ENCODE measurements around the gene TEX28.
A peak's percentile ranks its signal among the peaks of the same experiment; 100 is the strongest.
"Not testable (repeated sequence)": the region's sequence is repeated elsewhere in the genome, so short reads cannot be mapped to it uniquely, and the experiment has no call there.

Gene TEX28, protein sequence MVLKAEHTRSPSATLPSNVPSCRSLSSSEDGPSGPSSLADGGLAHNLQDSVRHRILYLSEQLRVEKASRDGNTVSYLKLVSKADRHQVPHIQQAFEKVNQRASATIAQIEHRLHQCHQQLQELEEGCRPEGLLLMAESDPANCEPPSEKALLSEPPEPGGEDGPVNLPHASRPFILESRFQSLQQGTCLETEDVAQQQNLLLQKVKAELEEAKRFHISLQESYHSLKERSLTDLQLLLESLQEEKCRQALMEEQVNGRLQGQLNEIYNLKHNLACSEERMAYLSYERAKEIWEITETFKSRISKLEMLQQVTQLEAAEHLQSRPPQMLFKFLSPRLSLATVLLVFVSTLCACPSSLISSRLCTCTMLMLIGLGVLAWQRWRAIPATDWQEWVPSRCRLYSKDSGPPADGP

GRCh38 chrX:154294791-154295574 lies at the start of gene TEX28:
TEX28 (minus strand) TSS chrX:154295124; CDS start chrX:154292117, 3,007 bp downstream.
- Histone ChIP-seq H3K27ac (ENCODE audit: poor library complexity, severe bottlenecking) (no peak within 1 kb of the TSS), H3K27me3 (ENCODE audit: insufficient read depth, poor library complexity, severe bottlenecking) (no peaks in the 10 kb centered on the region), H3K36me3 (ENCODE audit: low read depth) (no peaks in the 10 kb centered on the region), H3K4me1 (ENCODE audit: insufficient read depth, poor library complexity, severe bottlenecking) (no peaks in the 10 kb centered on the region), H3K4me3 (ENCODE audit: severe bottlenecking) (no peak within 1 kb of the TSS), H3K9me3 (ENCODE audit: severe bottlenecking) (no peaks in the 10 kb centered on the region)
- ATAC-seq (ENCODE audit: low read depth) (no peak), DNase-seq (ENCODE audit: low spot score) (no peak)
- TF ChIP-seq, protein P1, sequence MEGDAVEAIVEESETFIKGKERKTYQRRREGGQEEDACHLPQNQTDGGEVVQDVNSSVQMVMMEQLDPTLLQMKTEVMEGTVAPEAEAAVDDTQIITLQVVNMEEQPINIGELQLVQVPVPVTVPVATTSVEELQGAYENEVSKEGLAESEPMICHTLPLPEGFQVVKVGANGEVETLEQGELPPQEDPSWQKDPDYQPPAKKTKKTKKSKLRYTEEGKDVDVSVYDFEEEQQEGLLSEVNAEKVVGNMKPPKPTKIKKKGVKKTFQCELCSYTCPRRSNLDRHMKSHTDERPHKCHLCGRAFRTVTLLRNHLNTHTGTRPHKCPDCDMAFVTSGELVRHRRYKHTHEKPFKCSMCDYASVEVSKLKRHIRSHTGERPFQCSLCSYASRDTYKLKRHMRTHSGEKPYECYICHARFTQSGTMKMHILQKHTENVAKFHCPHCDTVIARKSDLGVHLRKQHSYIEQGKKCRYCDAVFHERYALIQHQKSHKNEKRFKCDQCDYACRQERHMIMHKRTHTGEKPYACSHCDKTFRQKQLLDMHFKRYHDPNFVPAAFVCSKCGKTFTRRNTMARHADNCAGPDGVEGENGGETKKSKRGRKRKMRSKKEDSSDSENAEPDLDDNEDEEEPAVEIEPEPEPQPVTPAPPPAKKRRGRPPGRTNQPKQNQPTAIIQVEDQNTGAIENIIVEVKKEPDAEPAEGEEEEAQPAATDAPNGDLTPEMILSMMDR (IDR thresholded peaks at IDR 0.05; ENCODE audit: poor library complexity, severe bottlenecking): no peak

DNA sequence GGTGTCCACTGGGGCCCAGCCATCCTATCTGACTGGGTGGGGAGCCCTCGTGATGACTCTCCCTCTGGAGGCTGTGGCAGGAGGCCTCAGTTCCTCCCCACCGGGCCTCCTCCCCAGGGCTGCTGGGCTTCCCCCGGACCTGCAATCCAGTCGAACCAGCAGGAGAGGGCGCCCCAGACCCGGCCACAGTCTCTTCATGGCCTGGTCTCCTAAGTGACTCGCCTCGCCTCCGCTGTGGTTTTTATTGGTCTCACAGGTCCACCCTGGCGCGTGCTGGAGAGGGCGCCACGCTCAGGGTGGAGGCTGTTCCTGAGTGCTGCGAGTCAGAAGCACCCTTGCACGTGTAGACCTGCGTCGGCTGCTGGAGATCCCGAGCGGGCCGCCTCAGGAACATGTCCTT lies 48.7 kb upstream of the TEX28 start:
- H3K4me1 ChIP-seq (ENCODE audit: insufficient read depth, poor library complexity, severe bottlenecking); H3K36me3 ChIP-seq (ENCODE audit: low read depth); H3K27me3 ChIP-seq (ENCODE audit: insufficient read depth, poor library complexity, severe bottlenecking); DNase-seq (ENCODE audit: low spot score); H3K27ac ChIP-seq (ENCODE audit: poor library complexity, severe bottlenecking); H3K9me3 ChIP-seq (ENCODE audit: severe bottlenecking); H3K4me3 ChIP-seq (ENCODE audit: severe bottlenecking): not testable (repeated sequence)
- 0 out of 3 replicates have a peak, but pooled peaks have one; percentile 0 for ATAC-seq (ENCODE audit: low read depth)

DNA sequence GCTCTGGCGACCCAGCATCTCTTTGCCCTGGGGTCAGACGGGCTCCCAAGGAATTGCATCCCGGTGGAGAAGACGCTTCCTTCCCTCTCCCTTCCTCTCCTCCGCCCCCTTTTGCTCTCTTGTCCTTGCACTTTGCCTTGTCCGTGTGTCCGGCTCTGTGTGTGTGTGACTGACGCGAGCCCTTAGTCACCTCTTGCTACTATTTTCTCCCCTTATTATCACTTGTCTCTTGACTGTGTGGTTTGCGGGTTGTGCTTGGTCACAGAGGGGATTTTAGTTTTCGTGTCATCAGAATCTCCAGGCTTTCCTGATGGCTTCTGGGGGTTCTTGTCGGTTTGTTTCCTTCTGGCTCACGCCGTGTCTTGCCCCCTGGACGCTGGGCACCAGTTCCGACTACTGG lies 48.1 kb upstream of the TEX28 start:
- H3K36me3 ChIP-seq (ENCODE audit: low read depth); H3K27ac ChIP-seq (ENCODE audit: poor library complexity, severe bottlenecking); DNase-seq (ENCODE audit: low spot score); H3K27me3 ChIP-seq (ENCODE audit: insufficient read depth, poor library complexity, severe bottlenecking); H3K4me3 ChIP-seq (ENCODE audit: severe bottlenecking); ATAC-seq (ENCODE audit: low read depth); H3K9me3 ChIP-seq (ENCODE audit: severe bottlenecking); H3K4me1 ChIP-seq (ENCODE audit: insufficient read depth, poor library complexity, severe bottlenecking): not testable (repeated sequence)

- ATAC-seq (ENCODE audit: low read depth): peak; percentile 71
- H3K27me3 ChIP-seq (ENCODE audit: insufficient read depth, poor library complexity, severe bottlenecking); H3K4me1 ChIP-seq (ENCODE audit: insufficient read depth, poor library complexity, severe bottlenecking); DNase-seq (ENCODE audit: low spot score); H3K27ac ChIP-seq (ENCODE audit: poor library complexity, severe bottlenecking); H3K4me3 ChIP-seq (ENCODE audit: severe bottlenecking); H3K9me3 ChIP-seq (ENCODE audit: severe bottlenecking); H3K36me3 ChIP-seq (ENCODE audit: low read depth): not testable (repeated sequence)
Measured at GRCh38 chrX:154341399-154342298, 46.7 kb upstream of the TEX28 start.

- TF ChIP-seq, protein P1 (IDR thresholded peaks at IDR 0.05; ENCODE audit: poor library complexity, severe bottlenecking): no peak
- no peaks in the 10 kb centered on the region for H3K36me3 ChIP-seq (ENCODE audit: low read depth)
- H3K9me3 ChIP-seq (ENCODE audit: severe bottlenecking): no peaks in the 10 kb centered on the region
- no peak overlapping the region for H3K27ac ChIP-seq (ENCODE audit: poor library complexity, severe bottlenecking)
- ATAC-seq (ENCODE audit: low read depth) (no peak), DNase-seq (ENCODE audit: low spot score) (no peak)
- no peaks in the 10 kb centered on the region for H3K27me3 ChIP-seq (ENCODE audit: insufficient read depth, poor library complexity, severe bottlenecking)
- no peaks in the 10 kb centered on the region for H3K4me1 ChIP-seq (ENCODE audit: insufficient read depth, poor library complexity, severe bottlenecking)
- H3K4me3 ChIP-seq (ENCODE audit: severe bottlenecking): no peak overlapping the region
Measured at GRCh38 chrX:154334496-154334895, 39.6 kb upstream of the TEX28 start.

- no peaks in the 10 kb centered on the region for H3K36me3 ChIP-seq (ENCODE audit: low read depth)
- TF ChIP-seq, protein P1 (IDR thresholded peaks at IDR 0.05; ENCODE audit: poor library complexity, severe bottlenecking): no peak
- no peak overlapping the region for H3K27ac ChIP-seq (ENCODE audit: poor library complexity, severe bottlenecking)
- H3K4me1 ChIP-seq (ENCODE audit: insufficient read depth, poor library complexity, severe bottlenecking): no peaks in the 10 kb centered on the region
- H3K9me3 ChIP-seq (ENCODE audit: severe bottlenecking): no peaks in the 10 kb centered on the region
- no peaks in the 10 kb centered on the region for H3K27me3 ChIP-seq (ENCODE audit: insufficient read depth, poor library complexity, severe bottlenecking)
- ATAC-seq (ENCODE audit: low read depth) (no peak), DNase-seq (ENCODE audit: low spot score) (no peak)
- H3K4me3 ChIP-seq (ENCODE audit: severe bottlenecking): no peak overlapping the region
Measured at GRCh38 chrX:154333837-154334271, 38.9 kb upstream of the TEX28 start.

Data from RWPE2 (cell line).